Stimulated activated CD8-positive, alpha-beta memory T cell treated with anti-CD3 and anti-CD28 coated beads, Interleukin-12 subunit alpha, Interleukin-12 subunit beta, amount 100 ng/mL, for 1 hour (primary cell): ENCODE measurements around the gene LMO7.

Source experiments
- DNase-seq: peaks from one replicate; pipeline ENCODE4 v3.0.0-alpha.2; 2020; ENCODE audit warnings: low read depth

The LMO7 gene

DNA sequence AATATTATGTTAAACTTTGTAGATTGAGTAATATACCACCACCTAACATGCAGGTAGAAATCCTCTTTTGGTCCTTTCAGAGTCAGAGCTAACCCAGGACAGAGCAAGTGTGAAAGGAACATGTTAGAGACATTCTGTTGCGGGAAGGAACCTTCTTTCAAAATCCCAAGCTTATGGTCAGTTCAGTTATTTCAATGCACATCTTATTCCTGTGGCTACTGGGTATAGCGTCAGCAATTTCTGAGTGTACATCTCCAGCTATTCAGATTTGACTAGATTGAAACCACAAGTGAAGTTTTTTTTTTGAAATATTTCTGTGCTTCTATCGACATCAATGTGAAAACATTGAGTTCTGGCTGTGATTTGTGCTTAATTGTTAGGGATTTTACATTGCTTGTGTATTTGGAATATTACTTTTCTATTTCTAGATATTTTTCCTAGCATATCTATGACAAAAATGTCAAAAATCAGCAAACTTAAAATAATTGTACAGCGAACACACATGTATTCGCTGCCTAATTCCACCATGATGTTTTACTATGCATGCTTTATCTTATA lies 165.3 kb downstream of the LMO7 start:
- no peak for DNase-seq

DNA sequence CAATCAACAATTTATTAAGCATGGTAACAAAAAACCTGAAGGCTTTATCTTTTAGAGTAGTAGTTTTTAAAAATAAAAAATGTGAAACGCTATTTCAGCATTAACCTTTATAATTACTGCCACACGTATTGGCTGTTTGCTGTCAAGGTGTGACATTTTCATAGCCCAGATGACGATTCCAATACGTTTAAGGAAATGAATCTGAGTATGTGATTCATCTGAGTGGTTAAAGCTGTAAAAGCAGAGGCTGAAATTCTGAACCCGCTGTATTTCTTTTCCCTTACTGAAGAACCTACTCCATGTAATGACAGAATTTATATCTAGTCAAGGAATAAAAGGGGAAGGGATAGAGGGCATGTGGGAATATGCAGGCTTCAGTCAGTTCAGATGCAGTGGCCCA lies 166.0 kb downstream of the LMO7 start:
- no peak for DNase-seq

DNA sequence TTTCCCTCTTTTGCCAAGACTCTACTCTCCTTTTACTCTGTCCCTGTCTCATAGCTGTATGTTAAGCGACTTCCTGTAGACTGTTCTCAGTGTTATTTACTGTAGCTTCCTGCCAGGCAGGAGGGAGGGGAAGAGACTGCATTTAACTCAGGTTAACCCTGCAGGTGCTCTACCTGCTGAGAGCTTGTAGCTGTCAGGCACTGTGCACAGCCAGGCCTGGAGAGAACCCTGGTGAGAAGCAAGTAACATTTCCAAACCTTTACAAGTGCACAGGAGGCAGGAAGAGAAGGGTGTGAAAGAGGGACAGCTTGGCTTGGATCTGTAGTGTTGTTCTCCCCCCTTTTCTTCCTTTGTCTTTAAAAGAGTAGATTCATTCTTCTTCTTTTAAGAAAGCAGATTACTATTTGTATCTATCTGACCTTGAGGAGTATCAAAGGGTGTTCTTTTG lies 167.1 kb downstream of the LMO7 start:
- DNase-seq = no peak

DNA sequence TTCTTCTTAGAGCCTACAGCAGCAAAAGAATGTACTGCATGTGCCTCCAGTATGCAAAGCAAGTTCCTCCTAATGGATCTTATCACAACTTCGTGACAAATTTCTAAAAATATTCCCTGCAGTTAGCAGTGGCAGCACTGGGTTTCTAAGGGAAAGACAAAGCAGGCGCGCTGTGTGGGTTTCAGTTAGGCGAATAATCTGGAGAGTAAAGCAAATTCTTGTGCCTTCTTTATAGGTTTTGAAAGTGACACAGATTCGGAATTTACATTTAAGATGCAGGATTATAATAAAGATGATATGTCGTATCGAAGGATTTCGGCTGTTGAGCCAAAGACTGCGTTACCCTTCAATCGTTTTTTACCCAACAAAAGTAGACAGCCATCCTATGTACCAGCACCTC lies 167.9 kb downstream of the LMO7 start:
- no peak for DNase-seq

DNA sequence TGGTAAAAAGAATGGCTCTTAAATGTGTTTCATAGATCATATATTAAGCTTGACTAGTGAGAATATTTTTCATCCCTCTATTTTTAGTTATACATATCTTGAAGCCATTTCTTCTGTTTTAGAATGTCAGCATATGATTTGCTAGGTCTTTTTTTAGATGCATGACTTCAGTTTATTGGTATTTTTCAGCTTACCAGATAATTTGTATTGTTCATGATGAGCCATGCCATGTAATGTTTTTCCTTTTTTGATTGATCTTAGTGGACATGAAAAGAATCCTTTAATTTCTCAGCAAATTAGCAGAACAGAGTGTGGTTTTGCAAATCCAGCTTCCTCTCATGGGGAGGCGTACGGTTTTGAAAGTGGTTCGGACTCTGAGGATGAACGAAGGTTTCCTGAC lies 168.5 kb downstream of the LMO7 start:
- DNase-seq = no peak

DNA sequence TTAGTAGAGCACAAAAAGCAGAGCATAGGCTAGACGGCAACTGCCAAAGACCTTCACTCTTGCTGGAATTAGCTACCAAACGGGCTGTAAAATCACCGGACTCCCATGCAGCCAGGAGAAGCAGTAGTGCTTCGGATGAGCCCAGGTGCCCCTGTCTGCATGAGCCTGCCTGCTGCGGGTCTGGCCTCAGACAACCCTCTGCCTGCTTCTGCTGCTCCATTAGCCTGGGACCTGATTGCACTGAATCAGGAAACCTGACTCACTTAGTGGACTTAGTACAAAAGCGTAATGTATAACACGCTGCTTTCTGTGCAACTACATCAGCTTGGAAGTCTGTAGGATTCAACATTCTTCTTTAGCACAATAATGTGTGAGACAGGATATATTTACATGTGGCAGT lies 170.0 kb downstream of the LMO7 start:
- DNase-seq = no peak

DNA sequence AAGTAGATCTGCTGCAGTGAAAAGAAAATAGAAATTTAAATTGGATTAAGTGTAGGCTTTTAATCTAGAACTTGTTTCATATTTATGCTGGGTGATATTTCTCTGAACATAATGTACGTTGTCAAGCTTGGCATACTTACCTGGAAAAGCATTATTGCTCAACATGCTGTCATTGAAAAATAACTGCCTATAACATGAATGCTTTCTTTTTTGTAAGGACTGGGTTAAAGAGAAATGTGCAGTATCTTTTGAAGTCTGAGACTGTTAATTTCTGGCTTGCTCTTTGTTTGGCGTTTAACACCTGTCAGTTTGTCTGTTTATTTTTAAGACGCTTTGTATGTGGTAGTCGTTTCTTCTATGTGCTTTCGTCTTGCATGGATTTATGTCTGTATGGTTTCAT lies 175.2 kb downstream of the LMO7 start:
- DNase-seq = no peak

DNA sequence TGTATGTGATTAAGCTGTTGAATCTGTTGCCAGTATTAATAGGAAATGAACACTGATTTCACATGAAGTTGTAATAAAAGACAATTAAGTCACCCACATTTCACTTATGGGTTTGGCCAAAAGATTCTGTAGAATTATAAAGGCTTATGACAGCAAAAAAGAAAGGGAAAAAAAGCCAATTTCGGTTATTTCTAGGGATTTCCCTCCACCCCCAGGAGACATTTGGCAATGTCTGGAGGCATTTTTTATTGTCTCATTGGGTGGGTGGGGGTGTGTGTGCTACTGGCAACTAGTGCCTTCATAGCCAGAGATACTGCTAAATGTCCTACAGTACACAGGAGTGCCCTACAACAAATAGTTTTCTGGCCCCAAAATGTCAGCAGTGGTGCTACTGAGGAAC lies 175.7 kb downstream of the LMO7 start:
- no peak for DNase-seq

DNA sequence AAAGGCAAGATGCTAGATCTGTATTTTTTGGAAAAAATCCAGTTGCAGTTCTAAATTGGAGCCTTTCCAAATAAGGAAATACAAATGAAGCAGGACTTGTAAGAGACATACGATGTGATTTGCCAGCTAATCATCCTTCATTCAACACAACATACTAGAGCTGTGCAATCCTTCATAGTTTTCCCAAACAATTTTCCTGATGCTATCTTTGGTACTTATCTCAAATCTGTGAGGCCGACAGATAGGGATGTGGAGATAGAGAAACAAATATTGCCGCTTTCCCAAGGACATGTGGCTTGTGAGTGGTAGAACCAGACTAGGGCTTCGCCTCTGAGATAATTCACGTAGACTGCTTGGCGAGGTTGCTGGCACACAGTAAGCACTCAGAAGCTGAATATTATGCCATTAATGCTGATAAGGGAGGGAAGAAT lies 176.6 kb downstream of the LMO7 start:
- DNase-seq = no peak

DNA sequence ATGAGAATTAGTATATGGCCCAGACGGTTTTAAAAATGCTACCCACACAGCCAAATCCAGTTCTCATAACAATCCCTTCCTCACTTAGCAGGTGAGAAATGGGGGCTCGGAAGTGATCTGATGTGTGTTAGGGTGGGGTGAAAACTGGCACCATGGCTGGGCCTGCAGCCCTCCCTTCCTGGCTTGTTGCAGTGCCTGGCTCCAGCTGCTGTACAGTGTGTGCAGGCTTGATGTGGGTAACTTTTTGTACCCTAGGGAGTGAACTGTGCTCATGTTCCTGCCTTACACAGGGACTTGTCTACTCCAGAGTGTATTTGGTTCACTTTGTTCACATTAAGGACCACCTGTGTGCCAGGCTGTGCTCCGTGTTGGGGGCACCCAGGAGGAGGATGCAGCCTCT lies 177.2 kb downstream of the LMO7 start:
- no peak for DNase-seq

DNA sequence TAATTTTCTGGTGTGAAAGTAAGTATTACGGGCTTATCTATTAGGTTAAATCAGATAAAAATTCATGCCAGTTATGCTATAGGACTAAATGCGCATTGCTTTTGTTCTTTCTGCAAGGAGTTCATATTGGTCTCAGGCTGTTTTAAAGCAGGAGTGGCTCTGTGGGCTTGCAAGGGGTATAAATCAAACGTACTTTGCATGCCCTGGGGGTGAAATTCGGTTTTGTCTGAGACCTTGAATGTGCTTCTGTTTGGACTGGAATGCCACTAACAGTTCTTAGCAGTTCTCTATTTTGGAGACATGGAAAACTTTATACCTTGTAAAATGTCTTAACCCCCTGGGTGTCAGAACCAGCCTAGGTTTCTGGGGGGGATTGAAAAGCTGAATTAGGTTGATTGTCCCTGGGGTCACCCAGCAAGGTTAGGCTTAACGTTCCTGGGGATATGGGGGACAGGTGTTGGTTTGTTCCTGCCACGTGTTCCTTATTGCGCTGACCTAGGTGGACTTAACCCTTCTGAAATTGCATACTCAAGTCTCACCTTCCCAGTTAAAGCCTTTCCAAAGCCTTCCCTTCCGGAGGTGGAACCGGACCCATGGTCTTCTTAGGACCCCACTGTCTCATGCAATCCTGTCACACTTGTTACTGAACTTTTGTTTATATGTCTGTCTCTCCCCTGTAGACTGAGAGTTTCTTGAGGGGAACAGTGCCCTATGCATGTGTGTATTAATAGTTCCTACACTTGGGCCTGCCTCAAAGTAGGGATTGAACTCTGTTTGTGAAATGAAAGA lies 182.2 kb downstream of the LMO7 start:
- DNase-seq = no peak

DNA sequence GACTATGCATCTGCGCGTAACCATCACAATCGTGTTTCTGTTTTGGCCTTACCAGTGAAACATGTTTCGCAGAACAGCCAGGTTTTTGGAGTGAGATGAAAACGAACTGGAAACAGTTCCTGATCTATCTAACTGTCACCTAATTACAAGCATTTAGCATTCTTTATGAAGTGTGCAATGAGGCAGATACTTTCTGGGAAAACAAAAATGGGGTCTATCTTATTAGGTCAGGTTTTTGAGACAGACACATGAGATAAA lies 182.8 kb downstream of the LMO7 start:
- DNase-seq = no peak

DNA sequence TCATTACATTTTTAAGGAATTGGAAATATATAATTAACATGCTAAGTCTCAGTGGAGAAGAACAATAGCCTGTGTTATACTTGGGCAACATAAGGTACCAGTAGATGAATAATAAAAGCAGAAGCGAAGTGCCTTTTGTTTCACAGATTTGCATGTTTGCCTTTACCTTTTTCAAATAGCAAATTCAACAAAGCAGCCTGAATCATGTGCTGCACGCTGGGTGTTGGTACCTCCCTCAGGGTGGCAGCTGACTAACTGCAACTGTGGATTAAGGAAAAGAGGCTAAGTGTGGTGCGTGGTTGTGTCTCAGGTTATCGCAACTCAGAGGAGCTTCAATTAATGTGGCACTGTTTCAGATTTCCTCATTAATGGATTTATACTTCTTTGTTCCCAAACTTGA lies 189.0 kb downstream of the LMO7 start:
- DNase-seq = no peak

DNA sequence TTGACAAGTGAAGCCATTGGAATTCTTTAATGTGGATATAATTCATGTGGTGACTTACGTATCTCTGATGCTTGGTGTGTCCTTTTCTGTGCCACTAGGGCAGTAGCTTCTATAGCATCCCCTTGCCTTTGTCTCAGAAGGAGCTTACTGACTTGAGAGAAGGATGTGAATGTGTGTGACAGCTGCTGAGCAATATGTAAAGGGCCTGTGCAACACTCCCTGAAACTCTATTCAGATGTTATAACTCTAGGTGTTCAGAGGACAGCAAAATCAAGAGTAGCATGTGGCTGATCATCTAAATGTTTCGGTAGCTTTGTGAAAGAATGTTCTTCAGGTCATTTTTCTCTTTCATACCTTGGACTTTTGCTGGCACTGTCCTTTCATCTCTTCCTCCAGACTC lies 189.5 kb downstream of the LMO7 start:
- no peak for DNase-seq

DNA sequence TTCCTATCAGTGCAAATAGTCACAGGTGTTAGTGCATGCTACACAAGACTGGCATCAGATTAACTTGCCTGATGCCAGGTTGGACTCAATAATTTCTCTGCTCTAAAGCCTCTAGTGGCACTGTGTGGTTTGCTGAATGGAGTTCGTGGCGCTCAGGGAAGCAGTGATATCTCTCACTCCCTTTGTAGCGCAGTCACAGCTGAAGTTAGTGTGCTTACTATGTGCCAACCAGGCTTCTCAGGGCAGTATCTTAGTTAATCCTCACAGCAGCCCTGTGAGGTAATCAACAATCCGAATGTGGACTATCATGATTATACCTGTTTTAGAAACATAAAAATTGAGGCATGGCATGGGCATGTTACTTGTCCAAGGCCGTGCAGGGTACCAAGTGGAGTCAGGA lies 190.3 kb downstream of the LMO7 start:
- no peak for DNase-seq

DNA sequence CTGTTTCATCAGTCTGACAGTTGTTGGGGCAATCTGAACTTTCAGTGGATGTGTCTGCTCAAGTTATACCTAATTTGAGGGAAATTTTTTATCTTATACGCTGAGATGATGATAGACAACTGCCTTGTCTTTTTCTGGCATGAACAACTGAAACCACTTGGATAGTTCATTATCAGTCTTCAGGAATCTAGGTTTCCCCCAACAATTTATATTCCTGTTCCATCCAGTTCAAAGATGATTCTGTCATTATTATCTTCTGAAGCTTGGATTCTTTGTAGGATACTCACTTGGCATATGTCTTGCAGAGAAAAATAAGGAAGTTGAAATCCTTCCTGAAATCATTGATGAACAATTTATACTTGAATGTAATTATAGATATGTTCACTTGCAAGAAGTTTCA lies 193.7 kb downstream of the LMO7 start:
- no peak for DNase-seq

DNA sequence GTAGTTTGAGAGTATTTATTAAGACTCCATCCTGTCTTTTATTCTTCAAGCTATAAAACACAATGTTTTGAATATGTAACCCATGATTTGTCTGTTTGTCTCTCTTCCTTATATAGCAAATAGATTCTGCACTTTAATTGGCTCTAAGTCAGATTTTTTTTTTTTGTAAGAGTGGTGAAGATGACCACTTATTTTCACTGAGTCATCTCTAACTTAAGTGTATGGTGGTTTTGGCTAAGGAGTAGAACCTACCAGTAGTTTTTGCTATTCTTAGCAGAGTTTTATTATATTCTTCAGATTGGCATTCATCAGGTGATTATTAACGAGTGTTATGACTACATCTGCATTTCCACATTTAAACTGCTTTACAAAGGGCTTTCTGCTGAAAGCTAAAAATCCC lies 194.7 kb downstream of the LMO7 start:
- DNase-seq = no peak

DNA sequence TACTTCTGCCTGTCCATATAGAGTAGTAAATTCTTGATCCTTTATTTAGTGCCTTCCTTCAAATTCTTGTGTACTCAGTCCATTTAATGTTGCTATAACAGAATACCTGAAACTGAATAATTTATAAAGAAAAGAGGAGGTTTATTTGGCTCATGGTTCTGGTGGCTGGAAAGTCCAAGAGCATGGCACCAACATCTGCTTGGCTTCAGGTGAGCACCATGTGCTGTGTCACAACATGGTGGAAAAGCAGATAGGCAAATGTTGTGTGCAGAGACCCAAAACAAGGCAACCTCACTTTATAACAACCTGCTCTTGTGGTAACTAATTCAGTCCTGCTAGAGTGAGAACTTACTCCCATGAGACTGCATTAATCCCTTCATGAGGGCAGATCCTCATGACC lies 195.3 kb downstream of the LMO7 start:
- no peak for DNase-seq

DNA sequence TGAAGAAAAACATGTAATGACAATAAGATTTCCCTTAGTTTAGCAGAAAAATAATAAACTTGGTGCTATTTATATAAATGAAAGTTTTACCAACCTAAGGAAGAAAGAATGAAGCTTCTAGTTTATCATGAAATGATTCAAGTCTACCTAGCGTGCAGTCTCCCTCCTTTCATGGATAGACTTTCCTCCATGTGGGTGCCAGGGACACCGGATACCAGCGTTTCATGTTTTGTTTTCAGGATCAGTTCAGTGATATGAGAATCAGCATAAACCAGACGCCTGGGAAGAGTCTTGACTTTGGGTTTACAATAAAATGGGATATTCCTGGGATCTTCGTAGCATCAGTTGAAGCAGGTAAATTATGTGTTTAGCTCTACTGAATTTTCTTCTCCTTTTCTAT lies 196.7 kb downstream of the LMO7 start:
- no peak for DNase-seq

DNA sequence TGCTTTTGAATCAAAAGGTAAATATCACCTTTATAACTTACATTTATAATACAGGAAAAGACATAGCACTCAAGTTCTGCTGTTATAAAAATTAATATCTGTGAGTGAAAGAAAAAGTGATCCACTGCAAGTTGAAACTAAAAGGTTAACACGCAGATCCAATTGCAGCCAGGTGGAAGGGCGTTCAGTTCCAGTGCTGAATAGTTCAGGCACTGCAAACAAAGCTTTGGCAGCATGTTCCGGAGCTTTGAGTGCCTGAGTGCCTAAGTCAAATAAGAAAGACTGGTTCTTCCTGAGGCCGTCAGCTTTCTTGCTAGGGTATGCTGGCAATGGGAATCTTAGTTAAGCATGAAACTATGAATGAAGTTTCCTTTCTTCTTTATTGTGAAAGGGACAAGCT lies 200.3 kb downstream of the LMO7 start:
- no peak for DNase-seq

DNA sequence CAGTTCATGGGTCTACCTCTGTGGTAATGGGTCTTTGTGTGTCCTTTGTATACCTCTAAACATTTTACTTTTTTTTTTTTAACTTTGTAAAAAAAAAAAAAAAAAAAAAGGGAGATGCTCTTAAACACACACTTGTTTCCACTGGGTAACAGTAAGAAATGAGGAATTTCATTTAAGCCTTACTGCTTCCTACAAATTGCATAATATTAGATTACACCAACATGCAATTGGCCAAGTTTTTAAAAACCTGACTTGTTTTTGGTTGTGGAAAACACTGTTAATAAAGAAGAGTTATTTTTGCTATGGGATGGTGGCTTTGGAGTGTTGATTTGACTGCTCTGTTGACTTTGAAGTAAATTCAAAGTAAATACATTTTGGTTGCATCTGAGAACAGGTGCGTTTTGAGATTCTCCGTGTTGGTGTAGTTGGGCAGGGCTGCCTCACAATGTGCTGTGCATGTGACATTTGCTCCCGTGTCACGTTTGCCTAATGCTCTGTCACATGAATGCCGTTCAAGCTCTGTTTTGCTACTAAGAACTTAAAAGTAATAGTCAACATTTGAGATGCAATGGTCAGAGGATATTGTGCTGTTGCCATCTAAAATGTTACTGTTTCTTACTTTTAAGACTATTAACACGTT lies 202.4 kb downstream of the LMO7 start:
- DNase-seq = no peak

DNA sequence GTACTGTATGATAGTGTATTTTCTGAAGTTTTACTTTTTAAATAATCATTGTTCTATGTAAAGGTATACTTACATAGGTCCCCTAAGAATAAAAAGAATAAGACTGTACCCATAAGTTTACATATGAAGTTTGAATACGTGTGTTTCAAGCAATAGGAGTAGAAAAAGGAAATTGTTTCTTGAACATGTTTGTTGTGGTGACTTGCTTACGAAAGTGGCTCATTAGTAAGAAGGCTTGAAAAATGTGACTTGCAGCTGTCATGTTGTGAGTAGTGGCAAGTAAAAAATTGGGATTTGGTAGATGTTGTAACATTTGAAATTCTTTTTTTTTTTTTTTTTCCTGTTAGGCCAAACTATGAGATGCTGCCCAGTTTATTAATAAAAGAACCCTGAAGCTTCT lies 203.3 kb downstream of the LMO7 start:
- DNase-seq = no peak

DNA sequence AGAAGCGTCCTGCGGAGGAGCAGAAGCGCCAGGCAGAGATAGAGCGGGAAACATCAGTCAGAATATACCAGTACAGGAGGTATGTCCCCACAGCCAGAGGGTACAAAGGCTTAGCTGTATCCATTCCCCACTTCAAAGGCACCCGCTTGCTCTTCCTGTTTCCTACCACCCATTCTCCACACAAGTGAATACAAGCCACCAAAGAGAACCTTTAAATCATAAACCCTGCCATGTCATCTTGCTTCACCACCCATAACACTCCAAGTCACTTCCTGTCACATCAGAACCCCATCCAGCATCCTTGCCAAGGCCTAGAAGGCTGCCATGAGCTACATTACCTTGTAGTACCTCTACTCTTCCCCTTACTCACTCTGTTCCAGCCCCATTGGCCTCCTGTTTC lies 205.8 kb downstream of the LMO7 start:
- DNase-seq = no peak

DNA sequence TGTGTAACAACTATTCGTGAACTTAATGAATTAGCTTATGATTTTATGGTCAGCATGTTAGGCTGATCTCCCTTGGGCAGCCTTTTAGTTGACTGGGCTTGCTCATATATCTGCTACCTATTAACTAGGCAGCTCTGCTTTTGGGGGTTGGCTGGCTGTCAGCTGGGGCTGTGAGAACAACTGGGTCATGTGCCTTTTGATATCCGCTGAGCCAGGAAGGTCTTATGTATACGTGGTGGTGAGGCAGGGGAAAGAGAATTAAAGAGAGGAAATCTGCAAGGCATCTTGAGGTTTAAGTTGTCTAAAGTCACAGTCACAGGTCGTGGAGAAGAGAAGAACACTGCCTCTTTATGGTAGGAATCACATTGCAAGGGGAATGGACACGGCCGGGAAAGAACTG lies 206.9 kb downstream of the LMO7 start:
- no peak for DNase-seq
